Activated T-cell treated with anti-CD3 and anti-CD28 coated beads, Interleukin-2, amount 50 U/mL, for 72 hours (primary cell): ENCODE results near the gene RPS19. TPM values are rescaled to one million over a fixed set of nuclear protein-coding genes. Genes with fewer than 3 reads are reported as not detected.

Experiments
- ATAC-seq, 2 donors: fragments of 150-1000 bp; cut with Tn5 transposase; replicated peaks in 1 of 2; 2 replicates each; pipeline ENCODE4 v1.10.0; 2021; ENCODE audit warnings: moderate library complexity in 2 of 2, mild to moderate bottlenecking in 1 of 2
- DNase-seq, 2 donors: peaks; one replicate each; pipeline ENCODE4 v3.0.0; 2021 to 2022; ENCODE audit warnings: mixed read lengths in 1 of 2
- H3K27ac Mint-ChIP-seq: one replicate; pipeline ENCODE4 v1.8.0; 2022; ENCODE audit warnings: mild to moderate bottlenecking, moderate library complexity, mixed read lengths
- H3K27me3 Mint-ChIP-seq: one replicate; pipeline ENCODE4 v1.8.0; 2022; ENCODE audit warnings: low read depth, mixed read lengths
- H3K36me3 Mint-ChIP-seq, 2 donors: one replicate each; pipeline ENCODE4 v1.8.0; 2022; ENCODE audit warnings: mixed read lengths in 2 of 2, mild to moderate bottlenecking in 1 of 2; ENCODE audit not compliant: insufficient read depth in 2 of 2
- H3K4me1 Mint-ChIP-seq: one replicate; pipeline ENCODE4 v1.8.0; 2022; ENCODE audit warnings: low read depth, mixed read lengths
- H3K4me3 Mint-ChIP-seq, 2 donors: one replicate each; pipeline ENCODE4 v1.8.0; 2022; ENCODE audit warnings: mild to moderate bottlenecking in 2 of 2, mixed read lengths in 2 of 2, moderate library complexity in 2 of 2
- H3K9me3 Mint-ChIP-seq, 2 donors: one replicate each; pipeline ENCODE4 v1.8.0; 2022; ENCODE audit warnings: mixed read lengths in 2 of 2
- total RNA-seq, 2 donors: library from RNA; stranded (reverse); gene quantifications; one replicate each; pipeline ENCODE4 v1.2.3, GENCODE V29; 2022

The RPS19 gene
- total RNA-seq, 2 donors from 2014 or later: 4,101 to 4,133 TPM

GRCh38 chr19:41919948-41920712, 60.1 kb downstream of the RPS19 start:
- Mint-ChIP-seq H3K27ac (no peak overlapping the region), H3K4me3 (no peak overlapping the region), H3K36me3 (no peaks in the 10 kb centered on the region), H3K4me1 (peaks cover 13% of the 10 kb centered on the region), H3K9me3 (no peaks in the 10 kb centered on the region), H3K27me3 (peaks cover 14% of the 10 kb centered on the region)
- DNase-seq: no peak
- peak in 1 of 2 donors; percentile 30 for ATAC-seq

DNA sequence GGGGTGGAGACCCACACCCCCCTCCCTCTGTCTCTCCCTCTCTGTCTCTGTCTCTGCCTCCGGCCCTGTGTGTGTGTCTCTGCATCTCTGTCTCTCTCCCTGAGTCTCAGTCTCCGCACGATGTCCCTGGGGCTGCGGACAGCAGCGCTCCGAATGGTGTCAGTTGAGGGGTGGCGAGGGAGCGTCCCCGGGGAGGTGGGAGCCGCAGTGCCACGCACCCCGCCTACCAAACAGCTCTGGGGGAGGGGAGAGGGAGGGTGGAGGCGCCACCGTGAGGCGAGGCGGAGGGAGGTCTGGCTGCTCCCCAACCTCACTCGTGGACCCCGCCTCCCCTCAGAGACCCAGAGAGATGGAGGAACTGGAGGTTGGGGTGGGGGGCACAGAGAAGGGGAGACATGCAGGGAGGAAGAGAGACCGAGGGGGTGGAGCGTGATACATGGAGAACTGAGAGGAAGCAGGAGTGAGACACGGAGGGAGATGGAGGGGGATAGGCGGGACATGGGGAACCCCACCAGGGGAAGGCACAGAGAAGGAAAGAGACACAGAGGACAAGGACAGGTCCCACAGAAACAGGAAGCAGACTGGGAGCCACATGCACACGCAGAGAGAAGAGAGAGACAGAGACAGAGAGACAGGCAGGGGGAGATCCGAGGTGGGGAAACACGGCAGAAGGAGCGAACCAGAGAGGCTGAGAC, 61.0 kb downstream of the RPS19 start:
- H3K27ac Mint-ChIP-seq: no peak overlapping the region
- H3K4me1 Mint-ChIP-seq: peaks cover 13% of the 10 kb centered on the region
- H3K9me3 Mint-ChIP-seq: no peaks in the 10 kb centered on the region
- H3K36me3 Mint-ChIP-seq: no peaks in the 10 kb centered on the region
- H3K27me3 Mint-ChIP-seq: peaks cover 14% of the 10 kb centered on the region
- DNase-seq (no peak), ATAC-seq (no peak)
- H3K4me3 Mint-ChIP-seq: no peak overlapping the region

- Mint-ChIP-seq H3K27ac (no peak overlapping the region), H3K27me3 (peaks cover 14% of the 10 kb centered on the region), H3K4me1 (peaks cover 13% of the 10 kb centered on the region), H3K4me3 (no peak overlapping the region), H3K36me3 (no peaks in the 10 kb centered on the region), H3K9me3 (no peaks in the 10 kb centered on the region)
- ATAC-seq (no peak), DNase-seq (no peak)
Measured at GRCh38 chr19:41921577-41922576, 61.8 kb downstream of the RPS19 start.

Other genes with a start within 250 kb of the RPS19 start
- gene CEACAM4, start 233.2 kb upstream of the RPS19 start, total RNA-seq: not detected
- gene CEACAM7, start 172.0 kb upstream of the RPS19 start, total RNA-seq: not detected
- gene CEACAM5, start 151.6 kb upstream of the RPS19 start, total RNA-seq: not detected
- not detected for gene CEACAM6, start 104.7 kb upstream of the RPS19 start, total RNA-seq
- not detected for gene CEACAM3, start 63.7 kb upstream of the RPS19 start, total RNA-seq
- not detected for gene LYPD4, start 15.6 kb upstream of the RPS19 start, total RNA-seq
- not detected for gene DMRTC2, start 15.2 kb upstream of the RPS19 start, total RNA-seq
- 10 to 100 TPM; 12.3 to 27.5 TPM for gene CD79A, start 17.0 kb downstream of the RPS19 start, total RNA-seq
- gene ARHGEF1, start 22.9 kb downstream of the RPS19 start, total RNA-seq: 100 to 1,000 TPM; 371 to 446 TPM
- gene ERFL, start 68.2 kb downstream of the RPS19 start, total RNA-seq: 1 to 10 TPM; 3.3 to 4.1 TPM
- gene RABAC1, start 99.1 kb downstream of the RPS19 start, total RNA-seq: 10 to 100 TPM; 64.5 to 81.0 TPM
- 1 to 10 TPM; 4.3 to 6.2 TPM for gene ATP1A3, start 134.0 kb downstream of the RPS19 start, total RNA-seq
- 1 to 10 TPM; 1.1 to 3.8 TPM for gene GRIK5, start 210.0 kb downstream of the RPS19 start, total RNA-seq
- gene ZNF574, start 215.9 kb downstream of the RPS19 start, total RNA-seq: 10 to 100 TPM; 11.5 to 12.2 TPM